Heart right ventricle (tissue), 16 donors: Measurements from ENCODE around the gene MORN5. TPM values are rescaled to one million over a fixed set of nuclear protein-coding genes. Genes with fewer than 3 reads are reported as not detected.

Experiments
- ATAC-seq, 8 donors: fragments of 200-7000 bp; cut with Tn5 transposase; one replicate each; pipeline ENCODE4 v1.9.1; 2020; ENCODE audit warnings: mild to moderate bottlenecking in 8 of 8, moderate library complexity in 8 of 8, moderate number of reproducible peaks in 1 of 8
- DNase-seq, 2 donors: peaks; one replicate each; pipeline ENCODE4 v3.0.0-alpha.2; 2020
- H3K27ac ChIP-seq, 10 donors: fragments of 200-600 bp; sonication (generic) in 2 of 10; one replicate each; pipeline versions ENCODE4 v1.5.0 to v1.8.0; 2020 to 2022; ENCODE audit warnings: mild to moderate bottlenecking in 3 of 10
- H3K27me3 ChIP-seq, 7 donors: fragments of 200-600 bp; one replicate each; pipeline ENCODE4 v1.8.0; 2021 to 2022; ENCODE audit warnings: mild to moderate bottlenecking in 2 of 7
- H3K36me3 ChIP-seq, 9 donors: fragments of 200-600 bp; sonication (generic) in 1 of 9; one replicate each; pipeline versions ENCODE4 v1.5.0 to v1.8.0; 2020 to 2022; ENCODE audit warnings: mild to moderate bottlenecking in 2 of 9
- H3K4me1 ChIP-seq, 9 donors: fragments of 200-600 bp; sonication (generic) in 1 of 9; one replicate each; pipeline versions ENCODE4 v1.5.0 to v1.8.0; 2020 to 2022; ENCODE audit warnings: mild to moderate bottlenecking in 4 of 9
- H3K4me3 ChIP-seq, 10 donors: fragments of 200-600 bp; sonication (generic) in 2 of 10; one replicate each; pipeline versions ENCODE4 v1.5.0 to v1.8.0; 2020 to 2022; ENCODE audit warnings: mild to moderate bottlenecking in 7 of 10, moderate library complexity in 2 of 10
- H3K9me3 ChIP-seq, 11 donors: fragments of 200-600 bp in 10 of 11; sonication (generic) in 2 of 11; one replicate each; pipeline versions ENCODE4 v1.5.0 to v1.8.0; 2013 to 2022; ENCODE audit warnings: mild to moderate bottlenecking in 2 of 11, control low read depth in 1 of 11, moderate library complexity in 1 of 11
- WGBS, 2 donors: extraction: QIAGEN DNeasy Blood & Tissue Kit; methylation state at CpG; one replicate each; pipeline ENCODE4 v1.1.7; 2013; ENCODE audit warnings: inconsistent platforms in 1 of 2; 5-methylcytosine and 5-hydroxymethylcytosine counted together
- intact Hi-C, 10 donors: fragments of 100-400 bp; cut with DNase I; formaldehyde crosslinking; loops; one replicate each; pipeline versions ENCODE4 v1.11.1 to v1.14.2; 2022
- polyA plus RNA-seq, 2 donors: library from polyadenylated mRNA; stranded (reverse); fragments of 200-250 nt; gene quantifications; one replicate each; pipeline ENCODE4 v1.2.3, GENCODE V29; 2013
- total RNA-seq, 10 donors: library from RNA; stranded (reverse); fragmentation: NEBNext Ultra II Directional in 3 of 10; extraction: Animal tissue kit (Norgen Biotek cat#: 25700) in 3 of 10; gene quantifications; one replicate each; pipeline versions ENCODE4 v1.2.1 to v1.2.4, GENCODE V29; 2021 to 2023
- TF ChIP-seq, protein P1 (sequence below), 9 donors: fragments of 200-600 bp; sonication (generic) in 2 of 9; IDR thresholded peaks; one replicate each; pipeline versions ENCODE4 v1.5.0 to v1.8.0; 2021 to 2022; ENCODE audit warnings: antibody characterized with exemption in 9 of 9, mild to moderate bottlenecking in 5 of 9, moderate library complexity in 1 of 9
- donor health status: Arrhythmogenic right ventricular cardiomyopathy.
- donor health status: ischemic (EF 13 %, LVEDD 7.1; RV severe dilation, severe dysfunction).
- donor health status: healthy with polysubstance abuse.
- donor health status: DM: no; HTN: yes; CAD: no.
- donor health status: DM: no; HTN: no; CAD: no.
- donor health status: ischemic (EF 25% LVEDD 6.9; RV normal size, moderate dysfunction).
- donor health status: ischemic (EF 25% LVEDD 5.7; RV mildly dilated, moderate dysfunction).
- donor health status: healthy.
- donor health status: DM: yes; HTN: yes; CAD: no.
- donor health status: Ischemic cardiomyopathy.
- donor health status: ischemic (EF 35%, LVEDD 5.7; RV mildly dilated, moderate dysfunction).
- donor health status: nonischemic (EF 11% LVEDD 7.7; RV severe dilation, severe dysfunction).
- donor health status: DM: yes; HTN: yes; CAD: no.
- donor health status: PGD.
- donor health status: ischemic (EF 29% LVEDD 5.4; RV normal size, mild dysfunction).
- donor health status: nonischemic (EF 23%, LVEDD 6.1; RV moderate dilation, normal function).

The MORN5 gene
- total and polyA plus RNA-seq, 12 donors: not detected

DNA sequence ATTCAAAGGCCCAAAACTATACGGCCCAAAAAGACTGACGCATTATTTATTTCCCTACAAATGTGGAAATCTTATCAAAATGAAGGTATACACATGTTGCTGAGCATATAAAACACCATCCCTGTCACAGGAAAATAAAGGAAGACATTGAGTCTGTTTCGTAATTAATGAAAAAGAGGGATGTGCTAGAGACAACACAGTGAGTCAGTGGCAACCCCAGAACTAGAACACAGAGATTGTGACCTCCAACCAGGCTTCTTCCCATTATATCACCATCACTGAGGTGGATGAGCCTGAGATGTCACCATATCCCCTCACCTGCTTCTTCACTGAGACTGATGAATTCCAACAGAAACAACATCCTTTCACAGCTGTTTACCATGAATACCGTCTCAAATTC, 3.9 kb upstream of the MORN5 start:
- H3K4me3 ChIP-seq: no peak overlapping the region
- intact Hi-C loops: loop anchor here in 2 of 10 donors (10.0 kb wide), 1 partner anchor 109 kb away; the partner anchor contains the start of genes MRRF (in 2 of the 2) and RBM18 (in 2 of the 2)
- H3K9me3 ChIP-seq: no peaks in the 10 kb centered on the region
- H3K36me3 ChIP-seq: peaks cover 0 to 27% (median 0%) of the 10 kb centered on the region in 9 donors
- 77 to 80% methylated on average over 4 of the region's 4 CpGs for WGBS, 2 donors
- no peak for DNase-seq
- no peak for ATAC-seq
- peak overlapping the region in 1 of 10 donors; percentile 24 for H3K27ac ChIP-seq
- TF ChIP-seq, protein P1, sequence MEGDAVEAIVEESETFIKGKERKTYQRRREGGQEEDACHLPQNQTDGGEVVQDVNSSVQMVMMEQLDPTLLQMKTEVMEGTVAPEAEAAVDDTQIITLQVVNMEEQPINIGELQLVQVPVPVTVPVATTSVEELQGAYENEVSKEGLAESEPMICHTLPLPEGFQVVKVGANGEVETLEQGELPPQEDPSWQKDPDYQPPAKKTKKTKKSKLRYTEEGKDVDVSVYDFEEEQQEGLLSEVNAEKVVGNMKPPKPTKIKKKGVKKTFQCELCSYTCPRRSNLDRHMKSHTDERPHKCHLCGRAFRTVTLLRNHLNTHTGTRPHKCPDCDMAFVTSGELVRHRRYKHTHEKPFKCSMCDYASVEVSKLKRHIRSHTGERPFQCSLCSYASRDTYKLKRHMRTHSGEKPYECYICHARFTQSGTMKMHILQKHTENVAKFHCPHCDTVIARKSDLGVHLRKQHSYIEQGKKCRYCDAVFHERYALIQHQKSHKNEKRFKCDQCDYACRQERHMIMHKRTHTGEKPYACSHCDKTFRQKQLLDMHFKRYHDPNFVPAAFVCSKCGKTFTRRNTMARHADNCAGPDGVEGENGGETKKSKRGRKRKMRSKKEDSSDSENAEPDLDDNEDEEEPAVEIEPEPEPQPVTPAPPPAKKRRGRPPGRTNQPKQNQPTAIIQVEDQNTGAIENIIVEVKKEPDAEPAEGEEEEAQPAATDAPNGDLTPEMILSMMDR (IDR thresholded peaks at IDR 0.05): no peak
- peaks cover 0 to 83% (median 57%) of the 10 kb centered on the region in 9 donors for H3K4me1 ChIP-seq
- no peaks in the 10 kb centered on the region for H3K27me3 ChIP-seq

- peak in 3 of 8 donors; percentile 26 to 40 (median 28) for ATAC-seq
- intact Hi-C loops: loop anchor here in 2 of 10 donors (10.0 kb wide), 1 partner anchor 107 kb away; the partner anchor contains the start of genes MRRF (in 2 of the 2) and RBM18 (in 2 of the 2)
- H3K36me3 ChIP-seq: peaks cover 0 to 3% (median 0%) of the 10 kb centered on the region in 9 donors
- H3K27me3 ChIP-seq: no peaks in the 10 kb centered on the region
- peak overlapping the region in 5 of 10 donors; percentile 10 to 99 (median 93) for H3K27ac ChIP-seq
- peak in 1 of 2 donors; percentile 17 for DNase-seq
- H3K4me1 ChIP-seq: peaks cover 0 to 62% (median 45%) of the 10 kb centered on the region in 9 donors
- peak overlapping the region in 9 of 10 donors; percentile 78 to 97 (median 87) for H3K4me3 ChIP-seq
- 47 to 57% methylated on average over 3 of the region's 3 CpGs for WGBS, 2 donors
- TF ChIP-seq, protein P1 (IDR thresholded peaks at IDR 0.05): peak in 7 of 9 donors; percentile 38 to 59 (median 47)
- H3K9me3 ChIP-seq: peaks cover 0 to 11% (median 5%) of the 10 kb centered on the region in 11 donors
Measured at GRCh38 chr9:122158202-122158601, 1.5 kb upstream of the MORN5 start.

DNA sequence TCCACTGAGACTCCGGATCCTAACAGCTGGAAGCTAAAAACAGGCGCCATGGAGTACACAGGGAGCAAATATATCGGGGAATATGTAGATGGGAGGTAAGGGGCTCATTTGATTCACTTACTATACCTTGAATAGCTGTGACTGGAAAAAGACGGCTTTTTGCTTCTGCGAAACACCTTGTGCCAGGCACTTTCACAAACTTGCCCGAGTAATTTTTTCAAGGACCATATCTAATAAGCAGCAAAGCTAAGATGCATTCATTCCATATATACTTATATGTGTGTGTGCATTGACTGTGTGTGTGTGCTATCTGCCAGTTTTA, 178 bp downstream of the MORN5 start:
- no peak for DNase-seq
- intact Hi-C loops: loop anchor here in 2 of 10 donors (10.0 kb wide), 1 partner anchor 105 kb away; the partner anchor contains the start of genes MRRF (in 2 of the 2) and RBM18 (in 2 of the 2)
- no peak for ATAC-seq
- Histone ChIP-seq H3K9me3 (peaks cover 0 to 11% (median 5%) of the 10 kb centered on the region in 11 donors), H3K36me3 (peaks cover 0 to 3% (median 0%) of the 10 kb centered on the region in 9 donors), H3K4me3 (peak overlapping the region; percentile 65 to 97 (median 86)), H3K27me3 (no peaks in the 10 kb centered on the region), H3K27ac (peak overlapping the region in 4 of 10 donors; percentile 97 to 99 (median 98)), H3K4me1 (peaks cover 0 to 47% (median 38%) of the 10 kb centered on the region in 9 donors)
- TF ChIP-seq, protein P1 (IDR thresholded peaks at IDR 0.05): no peak
- 25 to 26% methylated on average over 6 of the region's 6 CpGs for WGBS, 2 donors

DNA sequence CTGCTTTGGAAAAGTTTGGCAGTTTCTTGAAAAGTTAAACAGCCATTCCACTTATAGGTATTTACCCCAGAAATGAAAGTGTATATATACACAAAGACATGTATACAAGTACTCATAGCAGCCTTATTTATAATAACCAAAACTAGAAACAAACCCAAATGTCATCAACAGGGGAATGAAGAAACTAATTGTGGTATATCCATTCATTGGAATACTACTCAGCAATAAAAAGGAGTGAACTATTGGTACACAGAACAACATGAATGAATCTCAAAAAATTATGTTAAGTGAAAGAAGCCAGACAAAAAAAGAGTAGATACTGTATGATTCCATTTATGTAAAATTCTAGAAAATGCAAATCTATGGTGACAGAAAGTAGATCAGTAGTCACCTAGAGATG, 2.7 kb downstream of the MORN5 start:
- H3K4me3 ChIP-seq: no peak overlapping the region
- no peaks in the 10 kb centered on the region for H3K27me3 ChIP-seq
- intact Hi-C loops: no loop called here
- peaks cover 0 to 3% (median 0%) of the 10 kb centered on the region in 9 donors for H3K36me3 ChIP-seq
- TF ChIP-seq, protein P1 (IDR thresholded peaks at IDR 0.05): no peak
- no peak for DNase-seq
- ATAC-seq: no peak
- no peak overlapping the region for H3K27ac ChIP-seq
- H3K9me3 ChIP-seq: peaks cover 0 to 11% (median 5%) of the 10 kb centered on the region in 11 donors
- peaks cover 0 to 22% (median 21%) of the 10 kb centered on the region in 9 donors for H3K4me1 ChIP-seq
